Activated CD8-positive, alpha-beta memory T cell treated with anti-CD3 and anti-CD28 coated beads for 24 hours (primary cell): ENCODE results near the gene SMIM14.
"Not testable (repeated sequence)": the region's sequence is repeated elsewhere in the genome, so short reads cannot be mapped to it uniquely, and the experiment has no call there.

Experiments used
- DNase-seq: peaks from one replicate; pipeline ENCODE4 v3.0.0-alpha.2; 2020

The SMIM14 gene

DNA sequence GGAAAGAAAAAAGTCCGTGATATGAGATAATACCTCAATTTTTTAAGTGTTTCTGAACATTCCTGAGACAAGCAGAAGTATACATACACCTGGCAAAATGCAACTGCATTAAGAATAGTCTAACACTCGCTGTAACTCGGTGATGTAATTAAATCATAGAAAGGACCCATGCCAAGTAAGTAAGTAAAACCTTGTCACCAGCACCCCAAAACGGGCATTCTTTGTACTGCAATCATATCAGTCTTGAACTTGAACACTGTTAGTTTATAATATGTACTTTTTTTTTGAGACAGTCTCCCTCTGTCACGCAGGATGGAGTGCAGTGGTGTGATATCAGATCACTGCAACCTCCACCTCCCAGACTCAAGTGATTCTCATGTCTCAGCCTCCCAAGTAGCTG lies 47.4 kb downstream of the SMIM14 start:
- DNase-seq = no peak

- no peak for DNase-seq
These were observed 50.8 kb downstream of the SMIM14 start for GRCh38 chr4:39587881-39588280.

- DNase-seq = no peak
These were observed 63.7 kb downstream of the SMIM14 start for GRCh38 chr4:39574946-39575345.

DNA sequence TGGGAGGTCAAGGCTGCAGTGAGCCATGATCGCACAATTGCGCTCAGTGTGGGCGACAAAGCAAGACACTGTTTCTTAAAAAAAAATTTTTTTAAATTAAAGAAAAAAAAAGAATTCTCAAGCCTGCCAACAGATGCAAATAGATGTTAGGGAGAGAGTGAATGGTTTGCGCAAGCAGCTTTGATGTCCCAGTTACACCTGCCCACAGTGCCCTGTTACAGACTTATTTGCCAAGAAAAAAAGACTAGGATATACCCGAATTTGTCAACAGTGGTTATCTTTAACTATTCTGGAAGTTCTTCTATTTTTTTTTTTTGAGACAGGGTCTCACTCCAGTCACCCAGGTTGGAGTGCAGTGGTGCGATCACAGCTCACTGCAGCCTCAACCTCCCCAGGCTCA lies 67.2 kb downstream of the SMIM14 start:
- no peak for DNase-seq

- no peak for DNase-seq
These were observed 67.6 kb downstream of the SMIM14 start for GRCh38 chr4:39571054-39571453.

DNA sequence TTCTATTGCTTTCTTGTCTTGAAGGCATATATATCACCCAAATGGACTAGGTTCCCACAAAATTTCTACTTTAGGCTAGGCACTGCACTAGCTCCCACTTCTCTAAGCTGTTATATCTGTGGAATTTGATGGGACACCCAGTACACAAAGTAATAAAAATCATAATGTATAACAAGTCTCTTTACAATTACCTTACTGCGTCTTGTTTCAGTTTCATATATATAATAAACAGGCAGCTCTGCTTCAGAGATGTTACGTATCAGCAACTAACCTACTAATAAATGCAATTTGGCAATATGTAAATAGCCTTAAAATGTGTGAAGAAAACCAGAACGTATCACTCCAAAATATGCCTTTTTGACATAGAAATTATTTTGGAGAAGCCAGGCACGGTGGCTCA lies 69.5 kb downstream of the SMIM14 start:
- no peak for DNase-seq

- no peak for DNase-seq
These were observed 69.9 kb downstream of the SMIM14 start for GRCh38 chr4:39568805-39569204.

- no peak for DNase-seq
These were observed 72.6 kb downstream of the SMIM14 start for GRCh38 chr4:39565878-39566600.

DNA sequence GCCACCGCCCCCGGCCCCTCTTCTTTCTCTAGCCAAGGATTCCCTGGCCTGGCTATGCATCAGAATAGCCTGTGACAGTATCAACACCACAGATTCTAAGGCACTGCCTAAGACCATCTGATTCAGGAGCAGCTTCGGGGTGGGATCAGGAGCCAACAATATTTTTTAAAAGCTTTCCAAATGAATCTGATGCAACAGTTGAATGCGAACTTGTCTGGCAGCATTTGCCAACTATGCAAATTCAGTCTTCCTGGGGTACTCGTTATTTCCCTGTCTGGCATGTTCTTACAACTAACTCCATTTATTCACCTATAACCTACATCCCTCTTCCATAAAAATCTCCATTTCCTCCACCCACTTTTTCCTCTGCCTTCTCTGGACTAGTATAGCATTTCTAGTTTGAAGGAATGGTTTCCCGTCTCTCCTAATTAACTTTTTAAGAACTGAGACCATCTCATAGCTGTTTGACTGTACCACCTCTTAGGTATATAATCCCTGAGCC lies 75.3 kb downstream of the SMIM14 start:
- no peak for DNase-seq

- DNase-seq = no peak
These were observed 75.9 kb downstream of the SMIM14 start for GRCh38 chr4:39562792-39563191.

DNA sequence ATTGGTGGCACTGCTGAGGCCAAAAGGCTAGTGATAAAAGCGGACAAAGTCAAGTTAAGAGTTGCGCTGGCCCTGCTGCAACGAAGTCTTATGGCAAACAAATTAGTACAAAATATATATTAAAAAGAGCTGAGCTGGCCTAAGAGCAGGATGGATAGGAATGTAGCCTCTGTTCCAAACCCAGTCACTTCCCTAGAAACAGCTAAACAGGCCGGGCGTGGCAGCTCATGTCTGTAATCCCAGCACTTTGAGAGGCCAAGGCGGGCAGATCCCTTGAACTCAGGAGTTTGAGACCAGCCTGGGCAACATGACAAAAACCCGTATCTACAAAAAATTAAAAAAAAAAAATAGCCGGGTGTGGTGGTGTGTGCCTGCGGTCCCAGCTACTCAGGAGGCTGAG lies 79.0 kb downstream of the SMIM14 start:
- no peak for DNase-seq

DNA sequence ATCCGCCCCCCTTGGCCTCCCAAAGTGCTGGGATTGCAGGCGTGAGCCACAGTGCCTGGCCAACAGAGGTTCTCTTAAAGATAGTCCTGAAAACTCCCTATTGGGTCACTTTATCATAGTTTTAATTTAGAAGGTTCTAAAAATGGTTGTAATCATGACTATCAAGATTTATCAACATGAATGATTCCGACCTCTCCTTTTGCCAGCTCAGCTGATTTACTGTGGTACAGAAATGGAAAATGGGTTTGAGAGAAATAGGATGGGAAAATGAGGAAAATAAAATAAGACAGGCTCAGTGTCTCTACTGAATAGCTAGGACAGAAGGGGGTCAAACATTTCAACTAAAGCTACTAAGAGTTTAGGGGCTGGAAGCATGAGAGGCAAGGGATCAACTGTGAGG lies 83.2 kb downstream of the SMIM14 start:
- DNase-seq = no peak

- no peak for DNase-seq
These were observed 90.1 kb downstream of the SMIM14 start for GRCh38 chr4:39548425-39549067.

GRCh38 chr4:39544580-39545315 lies 93.9 kb downstream of the SMIM14 start:
- DNase-seq = no peak

DNA sequence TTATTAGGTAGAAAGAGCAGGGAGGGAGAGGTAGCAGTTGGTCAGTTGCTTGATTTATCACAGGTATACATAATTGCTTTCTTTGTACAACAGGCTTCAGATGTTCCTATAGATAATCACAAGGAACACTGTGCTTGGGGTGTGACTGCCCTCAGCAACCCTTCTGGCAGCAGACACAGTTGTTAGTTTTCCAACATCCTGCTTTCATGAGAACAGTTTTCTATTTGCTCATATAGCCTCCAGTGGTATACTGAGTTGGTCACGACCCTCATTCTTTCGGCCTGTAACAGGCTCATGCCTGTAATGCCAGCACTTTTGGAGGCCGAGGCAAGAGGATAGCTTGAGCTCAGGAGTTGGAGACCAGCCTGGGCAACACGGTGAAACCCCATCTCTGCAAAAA lies 94.6 kb downstream of the SMIM14 start:
- not testable (repeated sequence) for DNase-seq

DNA sequence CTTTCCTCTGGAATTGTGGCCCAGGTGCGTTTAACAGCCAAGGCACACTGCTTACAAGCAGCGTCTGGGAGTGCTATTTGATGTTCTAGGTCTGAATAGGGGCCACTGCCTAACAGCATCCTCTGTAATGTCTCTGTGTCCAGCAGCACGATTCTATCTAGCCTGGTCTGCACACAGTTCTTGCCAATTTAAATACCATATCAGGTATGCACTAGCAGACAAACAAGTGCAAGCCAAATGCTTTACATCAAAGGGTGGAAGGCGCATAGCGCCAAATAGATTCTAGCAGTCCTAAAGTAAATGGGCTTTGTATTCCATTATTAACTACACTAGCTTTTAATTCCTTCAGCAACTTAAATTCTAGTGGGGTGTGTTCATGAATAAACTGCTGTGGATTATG lies 95.6 kb downstream of the SMIM14 start:
- no peak for DNase-seq

GRCh38 chr4:39542611-39543012 lies 96.1 kb downstream of the SMIM14 start:
- no peak for DNase-seq

DNA sequence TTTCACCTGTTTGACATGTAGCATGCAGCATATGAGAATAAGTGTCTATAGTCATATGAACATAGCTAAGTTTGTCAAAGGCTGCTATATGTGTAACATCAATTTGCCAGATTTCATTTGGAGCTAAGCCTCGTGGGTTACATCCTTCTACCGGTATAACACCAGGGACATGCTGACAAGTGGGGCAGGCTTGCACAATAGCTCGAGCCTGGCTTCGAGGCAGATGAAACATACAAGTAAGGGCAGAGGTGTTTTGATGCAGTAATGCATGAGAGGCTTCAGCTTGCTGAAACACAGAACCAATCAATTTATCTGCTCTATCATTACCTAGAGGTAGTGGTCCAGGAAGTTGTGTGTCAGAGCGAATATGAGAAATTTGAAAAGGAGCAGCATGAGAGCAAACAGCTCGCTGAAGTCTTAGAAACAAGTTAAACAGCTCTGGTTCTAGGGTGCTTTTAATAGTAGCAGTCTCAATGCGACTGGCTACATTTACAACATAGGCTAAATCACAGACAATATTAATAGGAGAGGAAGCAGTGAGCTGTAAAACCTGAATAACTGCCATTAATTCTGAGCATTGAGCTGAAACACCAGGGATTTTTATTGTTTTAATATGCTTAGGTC lies 96.6 kb downstream of the SMIM14 start:
- no peak for DNase-seq

DNA sequence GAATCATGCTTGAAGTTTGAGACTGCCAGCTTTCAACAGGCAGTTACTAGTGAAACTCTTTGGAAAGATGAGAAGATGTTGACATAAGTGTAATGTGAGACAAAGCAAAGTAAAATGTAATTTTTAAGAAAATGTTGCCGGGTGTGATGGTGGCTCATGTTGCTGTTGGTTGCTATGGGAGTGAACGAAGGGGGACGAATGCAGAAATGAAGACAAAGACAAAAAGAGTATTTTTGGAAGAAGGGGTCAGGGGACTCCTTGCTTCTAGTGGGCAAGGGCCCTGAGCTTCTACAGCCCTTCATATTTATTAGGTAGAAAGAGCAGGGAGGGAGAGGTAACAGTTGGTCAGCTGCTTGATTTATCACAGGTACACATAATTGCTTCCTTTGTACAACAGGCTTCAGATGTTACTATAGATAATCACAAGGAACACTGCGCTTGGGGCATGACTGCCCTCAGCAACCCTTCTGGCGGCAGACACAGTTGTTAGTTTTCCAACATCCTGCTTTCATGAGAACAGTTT lies 99.5 kb downstream of the SMIM14 start:
- no peak for DNase-seq

- no peak for DNase-seq
These were observed 105.1 kb downstream of the SMIM14 start for GRCh38 chr4:39533541-39533940.

- not testable (repeated sequence) for DNase-seq
These were observed 106.4 kb downstream of the SMIM14 start for GRCh38 chr4:39532237-39532636.

DNA sequence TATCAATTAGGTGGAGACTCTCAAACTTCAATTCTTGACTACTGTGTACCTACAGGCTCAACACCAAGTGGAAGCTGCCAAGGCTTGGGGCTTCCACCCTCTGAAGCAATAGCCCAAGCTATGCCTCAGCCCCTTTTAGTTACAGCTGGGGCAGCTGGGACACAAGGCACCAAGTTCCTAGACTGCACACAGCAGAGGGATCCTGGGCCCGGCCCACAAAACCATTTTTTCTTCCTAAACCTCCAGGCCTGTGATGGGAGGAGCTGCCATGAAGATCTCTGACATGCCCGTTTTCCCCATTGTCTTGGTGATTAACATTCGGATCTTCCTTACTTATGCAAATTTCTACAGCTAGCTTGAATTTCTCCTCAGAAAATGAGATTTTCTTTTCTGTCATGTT lies 108.0 kb downstream of the SMIM14 start:
- DNase-seq = no peak

DNA sequence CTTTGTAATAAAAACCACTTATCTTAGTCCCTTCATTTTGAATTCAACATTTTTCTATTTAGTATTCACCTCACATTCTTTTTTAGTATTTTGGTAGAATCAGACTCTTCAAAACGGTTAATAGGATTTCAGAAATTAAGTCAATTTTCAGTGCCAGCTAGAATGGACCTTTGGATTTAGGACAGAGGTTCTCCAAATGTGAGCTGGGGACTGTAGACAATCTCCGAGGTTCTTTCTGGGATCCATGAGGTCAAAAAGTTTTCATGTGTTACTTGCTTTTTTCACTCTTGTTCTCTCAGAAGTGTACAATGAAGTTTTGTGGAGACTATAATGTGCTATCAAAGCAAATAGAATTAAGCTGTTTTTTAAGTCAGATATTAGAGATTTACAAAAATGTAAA lies 109.1 kb downstream of the SMIM14 start:
- no peak for DNase-seq
